SK-N-MC (cell line): ENCODE results near the gene FRMD4A.

Experiments
- EZH2 ChIP-seq: fragments of 200-600 bp; sonication (generic); IDR thresholded peaks from one replicate; pipeline ENCODE4 v1.6.1; 2017; ENCODE audit warnings: antibody characterized with exemption
- FOXP2 ChIP-seq: optimal IDR thresholded peaks from 2 replicates; pipeline ENCODE3; 2011; ENCODE audit warnings: mild to moderate bottlenecking, moderate library complexity; ENCODE audit not compliant: insufficient read depth; ENCODE audit errors: extremely low read length, control extremely low read depth
- POLR2AphosphoS5 ChIP-seq: IDR thresholded peaks from 2 replicates; pipeline ENCODE4 v1.6.1; 2012; ENCODE audit warnings: mild to moderate bottlenecking, low read depth, low read length, borderline replicate concordance

GRCh38 chr10:13624630-13625029 is 706.1 kb downstream of the FRMD4A start:
- no peak for TF ChIP-seq POLR2AphosphoS5
- TF ChIP-seq EZH2: no peak
- no peak for TF ChIP-seq FOXP2
